COR-L47 (cell line): ENCODE measurements around the gene CNTNAP2.

ENCODE experiments used
- DNase-seq: peaks from one replicate; lab custom pipeline; 2025; lab: John Stamatoyannopoulos, UW

The CNTNAP2 gene

DNA sequence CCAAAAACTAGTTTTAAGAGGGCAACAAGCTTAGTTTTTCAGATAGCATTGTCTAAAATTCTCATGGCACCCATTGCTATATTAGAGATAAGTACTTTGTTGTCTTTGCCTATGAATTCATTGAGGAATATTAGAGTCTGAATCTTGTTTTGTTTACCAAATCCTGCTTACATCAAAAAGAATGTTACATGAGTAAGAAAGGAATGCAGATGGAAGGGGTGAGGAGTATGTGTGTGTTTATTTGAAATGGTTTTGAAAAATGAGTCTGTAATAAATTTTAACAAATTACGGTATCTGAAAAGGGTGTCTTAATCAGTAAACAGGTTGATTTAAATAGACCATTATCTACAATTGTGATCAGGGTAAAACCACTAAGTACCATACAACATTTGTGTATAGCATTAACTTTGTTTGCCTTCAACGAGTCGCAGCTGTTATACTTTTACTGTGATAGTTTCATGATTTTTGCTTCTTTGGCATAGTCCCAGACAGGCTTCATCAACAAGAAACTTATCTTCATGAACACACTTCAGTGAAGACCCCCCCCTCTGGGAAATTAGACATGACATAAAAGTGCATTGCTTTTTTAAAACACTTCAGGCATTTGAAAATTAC lies 1290.0 kb downstream of the CNTNAP2 start:
- DNase-seq = no peak

- DNase-seq = no peak
These were observed 1294.5 kb downstream of the CNTNAP2 start for GRCh38 chr7:147411096-147411495.

DNA sequence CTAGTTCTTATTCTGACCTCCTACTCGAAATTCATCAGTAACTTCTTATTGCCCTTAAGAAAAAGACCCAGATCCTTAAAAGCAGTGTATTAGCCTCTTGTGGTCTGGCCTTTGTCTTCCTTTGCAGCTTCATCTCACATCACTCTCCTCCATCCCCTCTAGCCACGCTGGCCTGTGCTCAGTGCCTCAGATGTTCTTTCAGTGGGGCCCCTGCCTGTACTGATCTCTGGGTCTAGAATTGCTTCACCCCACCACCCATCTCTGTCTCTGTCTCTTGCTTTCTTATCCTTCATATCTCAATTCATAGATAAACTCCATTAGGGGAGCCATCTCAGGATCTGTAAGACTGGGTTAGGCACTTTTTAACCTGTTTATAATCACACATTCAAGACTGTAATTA lies 1295.5 kb downstream of the CNTNAP2 start:
- no peak for DNase-seq

GRCh38 chr7:147412782-147413556 lies 1296.4 kb downstream of the CNTNAP2 start:
- no peak for DNase-seq

GRCh38 chr7:147413557-147413870 lies 1296.9 kb downstream of the CNTNAP2 start:
- no peak for DNase-seq

DNA sequence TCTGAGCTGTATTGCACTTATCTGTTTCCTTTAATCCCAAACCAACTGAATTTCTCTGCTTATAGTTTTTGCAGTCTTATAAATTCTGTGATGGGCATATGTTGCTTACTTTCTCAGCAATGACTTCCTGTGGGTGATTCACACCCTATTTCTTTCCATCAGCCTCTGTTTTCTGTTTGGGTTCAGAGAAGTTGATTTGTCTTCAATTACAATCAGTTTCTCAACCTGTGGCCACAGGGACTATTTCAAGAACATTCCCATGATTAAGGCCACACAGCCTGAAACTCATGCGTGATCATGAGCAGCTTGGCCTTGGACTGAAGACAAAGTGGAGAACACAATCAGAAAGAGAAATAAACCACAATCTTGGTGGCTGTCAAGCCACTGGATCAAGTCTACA lies 1299.4 kb downstream of the CNTNAP2 start:
- DNase-seq = no peak

DNA sequence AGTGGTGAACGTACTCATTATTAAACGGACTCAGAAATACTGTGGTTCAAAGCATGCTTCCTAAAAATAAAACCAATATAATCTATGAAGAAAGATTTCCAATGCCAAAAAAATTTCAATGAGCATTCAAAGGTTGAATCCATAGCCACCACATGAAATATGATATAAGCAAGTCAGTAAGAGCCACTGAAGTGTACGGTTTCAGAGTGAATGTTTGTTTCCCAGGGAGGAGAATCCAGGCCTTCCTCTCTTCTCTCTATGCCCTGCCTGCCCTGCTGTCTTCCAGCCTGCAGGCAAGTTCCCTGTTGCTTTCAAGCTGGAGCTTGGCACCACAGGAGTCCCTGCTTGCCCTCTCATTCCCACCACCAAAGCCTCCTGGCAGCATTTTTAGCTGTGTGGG lies 1302.4 kb downstream of the CNTNAP2 start:
- DNase-seq = peak; percentile 7

GRCh38 chr7:147423875-147424274 lies 1307.3 kb downstream of the CNTNAP2 start:
- DNase-seq = no peak

- DNase-seq = no peak
These were observed 1311.5 kb downstream of the CNTNAP2 start for GRCh38 chr7:147428075-147428474.

GRCh38 chr7:147429961-147430360 lies 1313.4 kb downstream of the CNTNAP2 start:
- DNase-seq = no peak

DNA sequence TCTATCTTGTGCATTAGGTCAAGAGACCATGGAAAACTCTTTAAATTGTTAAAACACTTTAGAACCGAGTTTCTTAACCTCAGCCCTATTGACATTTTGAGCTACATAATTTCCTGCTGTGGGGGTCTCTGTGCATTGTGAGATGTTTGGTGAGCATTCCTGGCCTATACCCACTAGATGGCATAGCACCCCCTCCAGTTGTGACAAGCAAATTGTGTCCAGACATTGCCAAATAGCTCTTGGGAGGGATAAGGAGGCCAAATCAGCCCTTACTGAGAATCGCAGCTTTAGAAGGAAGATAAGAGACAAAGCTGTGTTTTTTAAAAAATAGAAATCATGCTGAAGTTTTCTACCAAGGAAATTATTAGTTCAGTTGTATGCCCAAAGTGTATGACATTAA lies 1315.5 kb downstream of the CNTNAP2 start:
- peak; percentile 20 for DNase-seq

GRCh38 chr7:147432576-147432975 lies 1316.0 kb downstream of the CNTNAP2 start:
- DNase-seq = no peak

GRCh38 chr7:147436718-147437117 lies 1320.1 kb downstream of the CNTNAP2 start:
- DNase-seq = no peak

DNA sequence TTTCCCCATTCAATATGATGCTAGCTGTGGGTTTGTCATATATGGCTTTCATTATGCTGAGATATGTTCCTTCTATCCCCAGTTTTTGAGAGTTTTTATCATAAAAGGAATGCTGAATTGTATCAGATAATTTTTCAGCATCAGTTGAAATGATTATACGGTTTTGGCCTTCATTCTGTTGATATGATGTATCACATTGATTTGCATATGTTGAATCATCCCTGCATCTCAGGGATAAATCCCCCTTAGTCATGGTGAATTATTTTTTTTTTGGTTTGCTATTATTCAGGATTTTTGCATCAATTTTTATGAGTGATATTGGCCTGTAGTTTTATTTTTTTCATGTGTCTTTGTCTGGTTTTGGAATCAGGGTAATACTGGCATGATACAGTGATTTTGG lies 1321.6 kb downstream of the CNTNAP2 start:
- DNase-seq = no peak

GRCh38 chr7:147443942-147444341 lies 1327.3 kb downstream of the CNTNAP2 start:
- DNase-seq = peak; percentile 36

- DNase-seq = no peak
These were observed 1336.2 kb downstream of the CNTNAP2 start for GRCh38 chr7:147452816-147453215.

DNA sequence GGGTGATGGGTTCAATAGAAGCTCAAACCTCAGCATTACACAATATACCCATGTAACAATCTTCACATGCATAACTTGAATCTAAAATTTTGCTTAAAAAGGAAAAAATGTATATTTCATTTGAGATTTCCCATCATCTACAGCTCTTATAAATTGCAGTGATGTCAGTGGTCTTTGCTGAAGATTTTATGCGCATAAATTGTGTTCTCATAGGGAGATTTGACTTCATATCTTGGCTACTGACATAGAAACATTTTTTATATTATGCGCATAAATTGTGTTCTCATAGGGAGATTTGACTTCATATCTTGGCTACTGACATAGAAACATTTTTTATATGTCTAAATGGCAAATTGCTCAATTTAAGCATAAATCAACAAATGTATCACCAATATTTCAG lies 1348.6 kb downstream of the CNTNAP2 start:
- no peak for DNase-seq

DNA sequence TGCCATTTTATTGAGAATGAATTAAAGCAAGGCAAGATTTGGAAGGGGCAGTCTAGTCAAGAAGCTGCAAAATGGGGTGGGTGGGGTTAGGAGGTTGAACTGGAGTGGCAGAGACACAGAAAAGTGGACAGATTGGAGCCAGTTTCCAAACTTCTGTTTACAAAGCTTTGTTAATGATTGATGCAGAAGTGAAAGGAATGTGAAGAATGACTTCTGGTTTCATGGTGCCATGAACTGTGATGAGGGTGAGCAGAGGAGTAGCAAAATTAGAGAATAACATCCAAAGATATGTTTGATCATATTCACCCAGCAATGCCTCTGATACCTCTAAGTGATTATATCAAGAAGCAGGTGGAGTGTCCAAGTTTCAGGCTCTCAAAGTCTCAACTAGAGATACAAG lies 1356.0 kb downstream of the CNTNAP2 start:
- DNase-seq = no peak

- no peak for DNase-seq
These were observed 1358.3 kb downstream of the CNTNAP2 start for GRCh38 chr7:147474862-147475261.

GRCh38 chr7:147477526-147477925 lies 1360.9 kb downstream of the CNTNAP2 start:
- DNase-seq = no peak

- DNase-seq = no peak
These were observed 1362.2 kb downstream of the CNTNAP2 start for GRCh38 chr7:147478796-147479195.

DNA sequence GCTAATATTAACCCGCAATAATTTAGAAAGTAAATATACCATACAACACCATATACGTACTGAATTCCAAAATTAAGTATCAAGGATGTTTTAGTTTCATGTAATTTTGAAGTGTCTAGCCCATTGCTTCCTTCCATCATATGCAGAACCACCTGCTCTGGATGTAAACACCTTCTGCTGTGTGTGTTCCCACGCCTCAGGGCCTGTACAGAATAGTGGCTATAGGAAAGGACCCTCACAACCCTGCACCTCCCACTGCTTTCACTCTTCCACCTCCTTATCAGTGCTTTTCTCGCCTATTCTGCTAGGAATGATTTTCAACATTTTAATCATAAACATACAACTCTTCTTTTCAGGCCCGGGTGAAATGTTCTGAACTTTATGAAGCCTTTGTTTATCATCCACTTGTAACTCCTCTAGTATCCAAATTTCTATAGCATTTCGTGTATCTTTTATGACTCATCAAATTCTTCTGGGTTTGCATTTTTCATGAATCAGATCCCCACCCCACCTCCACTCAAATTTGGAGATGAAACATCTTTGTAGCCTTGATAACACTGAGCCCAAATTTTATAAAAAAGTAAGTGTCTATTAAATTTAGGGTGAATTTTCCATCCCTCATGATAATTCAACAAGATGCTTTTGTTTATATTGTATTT lies 1367.2 kb downstream of the CNTNAP2 start:
- DNase-seq = no peak

- DNase-seq = peak; percentile 7
These were observed 1369.1 kb downstream of the CNTNAP2 start for GRCh38 chr7:147485660-147486210.
